GM21723 (cell line): ENCODE data around the gene KRAS.

ENCODE experiments used
- ATAC-seq: cut with Tn5 transposase; IDR thresholded peaks from one replicate; pipeline ENCODE4 v1.9.1; 2021; ENCODE audit warnings: mild to moderate bottlenecking, moderate library complexity; ENCODE audit not compliant: unreplicated experiment

KRAS gene

DNA sequence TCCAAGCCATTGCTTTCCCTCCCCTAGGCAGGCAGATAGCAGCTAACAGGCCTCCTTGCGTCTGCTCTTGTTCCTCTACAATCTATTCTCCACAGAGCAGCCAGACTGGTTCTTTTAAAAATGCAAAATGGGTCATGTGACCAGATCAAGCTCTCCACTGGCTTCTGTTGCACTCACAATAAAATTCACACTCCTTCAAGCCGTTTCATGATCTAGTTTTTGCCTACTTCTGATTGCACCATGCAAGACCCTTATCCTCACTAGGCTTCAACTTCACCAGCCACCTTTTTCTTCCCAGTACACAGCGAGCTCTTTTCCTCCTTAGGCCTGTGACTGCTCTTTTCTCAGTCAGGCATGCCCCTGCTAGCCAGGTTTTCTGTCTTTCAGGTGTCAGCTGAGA is 6.1 kb upstream of the KRAS start:
- ATAC-seq, result no peak

DNA sequence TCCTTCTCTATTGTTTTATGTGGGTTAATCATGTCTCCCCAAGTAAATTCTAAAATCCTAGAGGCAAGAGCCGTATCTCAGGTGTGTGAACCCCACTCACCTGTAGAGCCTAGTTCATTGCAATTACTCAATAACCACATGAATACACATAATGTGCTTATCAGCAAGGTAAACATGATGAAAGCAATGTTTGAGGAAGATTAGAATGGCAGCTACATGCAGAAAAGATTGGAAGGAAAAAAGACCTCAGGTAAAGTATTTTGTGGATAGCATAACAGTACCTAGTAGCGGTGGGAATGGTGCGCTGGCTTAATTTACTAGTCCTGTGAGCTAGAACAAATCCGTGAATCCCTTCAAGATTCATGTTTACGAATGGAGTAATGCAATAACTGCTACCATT is 5.3 kb upstream of the KRAS start:
- no peak for ATAC-seq

DNA sequence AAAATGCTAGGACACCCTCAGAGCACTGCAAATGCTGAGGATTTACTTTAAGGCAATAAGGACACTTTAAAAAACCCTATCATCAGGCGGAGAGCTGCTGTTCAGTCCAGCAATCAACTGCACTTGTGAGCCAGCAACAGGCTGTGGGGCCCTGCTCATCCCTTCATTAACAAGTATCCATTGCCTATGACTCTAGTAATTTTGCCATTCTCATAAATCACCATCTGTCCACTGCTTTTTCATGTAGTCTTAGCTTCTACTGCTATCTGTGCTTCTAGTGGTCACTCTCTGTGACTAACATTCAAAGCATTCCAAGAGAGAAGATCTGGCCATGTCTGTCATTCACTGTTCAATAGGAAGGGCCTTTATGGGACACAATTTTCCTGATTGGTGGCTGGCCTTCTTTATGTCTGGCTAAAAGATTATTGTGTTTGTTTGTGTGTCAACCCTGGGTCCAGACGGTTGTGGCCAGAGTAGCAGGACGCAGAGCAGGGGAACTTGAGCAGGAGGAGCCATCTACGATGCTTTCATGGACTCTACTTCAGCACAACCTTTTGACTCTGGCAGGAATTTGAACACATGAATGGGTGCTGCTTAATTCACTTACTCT is 3.6 kb upstream of the KRAS start:
- no peak for ATAC-seq

DNA sequence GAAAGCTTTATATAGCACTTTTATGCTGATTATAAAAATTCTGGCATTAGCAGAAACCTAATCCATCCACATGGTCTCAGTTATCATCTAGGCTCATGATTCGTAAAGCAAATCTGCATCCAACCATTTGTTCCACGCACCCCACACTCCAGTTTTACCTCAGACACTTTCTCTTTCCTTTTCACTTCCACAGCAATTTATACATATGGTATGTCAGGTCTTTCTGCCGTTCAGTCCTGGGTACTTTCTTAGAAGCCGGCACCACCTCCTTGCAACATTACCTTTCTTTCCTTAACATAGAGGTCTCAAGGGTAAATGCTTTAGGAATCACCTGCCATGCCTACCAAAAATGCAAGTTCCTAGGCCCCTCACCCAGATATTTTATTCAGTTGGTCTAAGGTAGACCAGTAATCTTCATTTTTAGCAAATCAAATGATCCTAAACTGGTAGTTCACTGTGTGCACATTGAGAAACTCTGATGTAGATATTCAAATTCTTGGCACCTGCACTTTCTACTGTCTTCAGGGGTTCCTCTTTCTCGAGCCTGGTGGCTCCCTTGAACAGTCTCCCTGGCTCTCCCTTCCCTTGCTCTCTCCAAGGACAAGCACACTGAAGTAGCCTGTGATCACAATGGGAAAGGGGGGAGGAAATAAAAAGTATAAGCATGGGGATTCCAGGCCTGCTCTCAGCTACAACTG is 2.8 kb upstream of the KRAS start:
- no peak for ATAC-seq

DNA sequence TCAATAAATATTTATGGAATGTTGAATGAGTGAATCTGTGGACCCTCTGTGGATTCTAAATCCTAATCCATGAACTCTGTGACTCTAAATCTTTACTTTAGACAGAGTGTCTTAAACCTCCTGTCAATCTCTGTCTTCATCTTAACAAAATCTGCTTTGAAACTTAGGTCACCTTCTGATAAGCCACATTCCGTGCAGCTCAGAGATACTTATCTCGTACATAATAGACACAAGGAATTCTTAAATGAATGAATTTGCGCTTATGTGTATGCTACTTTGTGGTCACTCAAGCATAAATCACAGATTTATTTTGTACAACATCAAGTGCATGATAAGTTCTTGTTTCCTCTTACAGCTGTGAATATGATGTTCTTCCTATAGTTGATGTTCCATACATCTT is 2.2 kb upstream of the KRAS start:
- no peak for ATAC-seq

DNA sequence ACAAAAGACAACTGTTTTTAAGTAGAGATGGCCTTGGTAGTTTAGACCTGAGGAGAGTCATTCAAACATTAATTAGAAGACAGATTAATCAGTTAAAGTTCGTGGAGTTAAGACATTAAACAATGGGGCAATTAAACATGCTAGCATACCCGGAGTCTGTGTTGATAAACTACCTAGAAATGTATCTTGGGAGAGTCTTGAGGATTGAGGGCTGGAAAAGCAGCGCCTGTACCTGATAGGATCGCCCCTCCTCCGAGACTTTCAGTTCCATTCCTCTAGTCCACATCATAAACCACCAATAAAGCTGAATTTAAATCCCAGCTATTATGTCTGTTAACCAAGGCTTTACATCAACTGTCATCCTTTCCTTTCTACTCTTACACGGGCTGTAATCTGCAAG is 1.0 kb upstream of the KRAS start:
- no peak for ATAC-seq

DNA sequence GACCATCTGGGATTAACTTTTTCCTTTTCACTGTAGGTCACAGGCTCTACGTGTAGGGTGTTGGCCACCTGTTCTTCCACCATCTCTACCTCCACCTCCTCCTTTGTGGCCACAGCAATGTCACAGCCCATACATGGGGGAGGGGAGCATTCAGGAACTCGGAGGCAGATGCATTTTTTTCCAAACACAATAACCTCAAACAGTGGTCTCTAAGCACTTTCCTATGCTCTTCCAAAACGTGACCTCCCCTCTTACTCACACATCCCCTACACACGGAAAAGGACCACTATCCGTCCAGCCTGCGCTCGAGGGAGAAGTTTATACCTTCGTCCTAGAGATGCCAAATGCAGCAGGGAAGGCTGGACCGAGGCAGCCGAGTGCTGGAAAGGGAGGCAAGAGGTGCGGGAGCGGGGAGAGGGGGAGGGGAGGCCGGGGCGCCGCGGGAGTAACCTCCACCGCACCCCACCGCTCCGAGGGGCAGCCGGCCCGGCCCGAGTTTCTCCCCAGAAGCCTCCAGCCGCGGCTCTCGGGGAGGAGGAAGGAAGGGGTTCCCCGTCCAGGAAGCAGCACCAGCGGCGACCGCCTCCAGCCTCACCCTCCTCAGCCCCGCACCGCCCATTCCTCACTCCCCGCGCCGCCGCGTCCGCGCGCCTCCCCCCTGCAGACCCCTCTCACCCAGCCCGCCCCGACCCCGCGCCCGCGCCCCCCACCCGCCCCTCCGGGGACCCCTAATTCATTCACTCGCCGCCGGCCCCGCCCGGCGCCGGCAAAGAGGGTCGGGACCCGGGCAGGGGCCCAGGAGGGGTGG is 594 bp downstream of the KRAS start:
- ATAC-seq, result peak; percentile 39

DNA sequence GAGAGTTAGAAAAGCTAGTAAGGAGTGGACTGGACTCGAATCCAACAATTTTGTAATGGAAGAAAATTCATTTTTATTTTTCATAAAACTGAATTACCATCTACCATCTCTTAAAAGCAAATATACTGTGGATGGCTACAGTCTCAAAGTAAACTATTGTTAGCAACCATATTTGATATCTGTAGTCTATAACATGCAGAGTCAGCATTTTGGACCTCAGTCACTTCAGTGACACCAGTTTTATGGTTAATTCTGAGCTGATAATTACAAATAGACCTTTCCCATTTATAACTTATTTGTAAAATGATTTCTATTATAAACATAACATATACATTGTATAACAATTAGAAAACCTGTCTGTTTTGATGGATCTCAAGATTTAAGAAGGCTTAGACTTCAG is 2.0 kb downstream of the KRAS start:
- ATAC-seq, result no peak

DNA sequence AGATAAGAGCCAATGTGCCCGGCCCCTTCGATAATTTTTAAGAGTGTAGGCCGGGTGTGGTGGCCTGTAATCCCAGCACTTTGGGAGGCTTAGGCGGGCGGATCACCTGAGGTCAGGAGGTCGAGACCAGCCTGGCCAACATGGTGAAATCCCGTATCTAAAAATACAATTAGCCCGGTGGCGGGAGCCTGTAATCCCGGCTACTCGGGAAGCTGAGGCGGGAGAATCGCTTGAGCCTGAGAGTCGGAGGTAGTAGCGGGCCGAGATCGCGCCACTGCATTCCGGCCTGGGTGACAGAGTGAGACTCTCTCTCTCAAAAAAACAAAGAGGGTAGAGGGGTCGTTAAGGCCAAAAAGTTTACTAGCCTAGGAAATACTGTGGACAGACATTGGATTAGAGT is 2.6 kb downstream of the KRAS start:
- ATAC-seq, result no peak

DNA sequence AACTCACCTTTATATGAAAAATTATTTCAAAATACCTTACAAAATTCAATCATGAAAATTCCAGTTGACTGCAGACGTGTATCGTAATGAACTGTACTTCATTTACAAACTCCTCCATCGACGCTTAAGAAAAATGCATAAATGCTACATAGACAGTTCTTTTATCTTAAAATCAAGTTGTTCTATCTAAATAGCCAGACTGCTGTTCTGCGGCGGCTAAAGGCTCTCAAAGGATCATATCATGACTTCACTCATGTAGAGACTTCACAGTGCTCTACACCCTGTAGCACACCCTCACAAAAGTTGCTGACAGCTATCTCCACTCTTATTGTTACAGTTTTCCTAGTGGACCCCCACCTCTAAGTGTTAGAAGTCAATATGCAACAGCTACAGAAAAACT is 5.2 kb downstream of the KRAS start:
- ATAC-seq, result no peak

DNA sequence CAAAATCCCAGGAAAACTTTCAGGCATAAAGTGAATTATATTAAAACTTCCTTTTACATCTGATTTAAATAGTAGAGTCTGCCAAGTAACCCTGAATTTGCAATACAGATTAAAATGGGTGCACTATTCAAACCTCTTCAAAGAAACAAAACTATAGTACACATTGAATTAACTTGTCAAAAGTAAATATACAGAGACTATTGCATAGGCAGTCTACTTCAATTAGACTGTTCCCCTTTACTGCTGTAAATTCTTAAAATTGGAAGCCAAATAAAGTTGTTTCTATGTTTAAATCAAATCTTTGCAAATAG is 7.1 kb downstream of the KRAS start:
- no peak for ATAC-seq

DNA sequence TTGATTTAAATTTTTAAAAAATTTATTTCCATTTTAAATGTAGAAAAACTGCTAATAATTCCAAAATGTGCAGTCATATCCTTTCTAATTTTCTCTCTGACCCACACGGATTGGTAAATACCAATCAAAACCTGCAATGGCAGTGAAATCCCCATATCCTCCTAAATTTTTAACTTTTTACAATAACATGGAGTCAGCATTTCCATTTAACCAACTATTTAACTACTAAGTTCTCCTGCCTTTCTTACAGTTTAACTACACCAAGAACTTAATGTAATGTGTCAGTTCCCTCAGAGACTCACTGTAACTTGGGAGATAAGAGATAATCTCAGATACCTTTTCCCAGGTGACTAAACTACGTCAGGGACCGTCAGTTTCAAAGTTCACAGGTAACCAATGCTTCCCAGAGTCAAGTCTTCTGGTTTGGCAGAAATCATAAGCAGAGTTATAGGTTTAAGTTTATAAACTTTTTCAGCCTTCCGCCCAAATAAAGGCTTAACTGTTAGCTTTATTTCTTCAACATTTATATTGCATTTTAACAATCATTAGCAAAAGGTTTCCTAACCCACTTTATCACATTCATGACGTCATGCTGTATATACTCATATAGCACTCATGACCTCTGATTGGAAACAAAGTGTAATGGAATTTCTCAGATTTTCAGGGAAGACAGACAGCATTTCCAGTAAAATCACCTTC is 7.6 kb downstream of the KRAS start:
- ATAC-seq, result no peak

DNA sequence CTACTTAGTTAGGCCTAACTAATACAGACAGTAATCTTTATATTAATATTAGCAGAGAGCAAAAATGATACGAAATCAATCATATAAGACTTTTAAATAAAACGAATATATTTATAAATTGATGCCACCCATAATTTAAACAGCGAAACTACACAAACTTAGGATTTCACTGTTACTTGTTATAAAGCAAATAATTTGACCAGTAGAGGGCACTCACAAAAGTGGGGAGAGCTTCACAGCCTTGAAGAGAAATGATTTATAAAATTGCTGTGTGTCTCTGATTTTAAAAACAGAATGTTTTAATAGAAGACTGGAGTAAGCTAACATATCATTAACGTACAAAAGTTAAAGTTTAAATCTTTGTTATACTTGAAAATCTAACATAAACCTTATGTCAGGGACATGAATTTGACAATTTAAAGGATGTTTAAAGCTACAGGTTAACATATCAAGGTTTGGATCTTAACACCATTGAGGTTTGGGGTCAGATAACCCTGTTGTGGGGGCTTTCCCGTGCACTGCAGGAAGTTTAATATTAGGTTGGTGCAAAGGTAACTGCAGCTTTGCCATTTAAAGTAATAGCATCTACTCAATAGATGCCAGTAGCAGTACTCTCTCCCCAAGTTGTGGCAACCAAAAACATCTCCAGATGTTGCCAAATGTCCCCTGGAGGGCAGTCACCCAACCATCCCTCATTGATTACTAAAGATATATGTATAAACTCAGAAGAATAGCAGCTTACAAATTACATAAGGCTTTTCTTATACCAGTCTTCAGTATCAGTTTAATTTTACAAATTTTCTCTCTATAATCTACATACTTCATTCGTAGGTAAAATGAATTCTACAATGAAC is 9.3 kb downstream of the KRAS start:
- no peak for ATAC-seq

DNA sequence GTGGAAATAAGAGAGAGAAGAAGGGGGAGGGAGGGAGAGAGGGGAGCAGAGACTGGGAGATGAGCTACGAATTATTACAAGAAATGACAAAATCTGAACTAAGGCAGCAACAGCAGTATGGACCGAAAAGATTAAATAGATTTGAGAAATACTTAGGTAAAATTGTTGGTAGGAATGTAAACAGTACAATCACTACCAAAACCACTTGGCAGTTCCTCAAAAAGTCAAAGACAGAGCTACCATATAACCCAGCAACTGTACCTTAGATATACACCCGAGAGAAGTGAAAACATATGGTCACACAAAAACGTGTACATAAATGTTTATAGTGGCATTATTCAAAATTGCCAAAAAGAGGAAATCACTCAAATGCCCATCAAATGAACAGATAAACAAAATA is 14.1 kb downstream of the KRAS start:
- no peak for ATAC-seq

DNA sequence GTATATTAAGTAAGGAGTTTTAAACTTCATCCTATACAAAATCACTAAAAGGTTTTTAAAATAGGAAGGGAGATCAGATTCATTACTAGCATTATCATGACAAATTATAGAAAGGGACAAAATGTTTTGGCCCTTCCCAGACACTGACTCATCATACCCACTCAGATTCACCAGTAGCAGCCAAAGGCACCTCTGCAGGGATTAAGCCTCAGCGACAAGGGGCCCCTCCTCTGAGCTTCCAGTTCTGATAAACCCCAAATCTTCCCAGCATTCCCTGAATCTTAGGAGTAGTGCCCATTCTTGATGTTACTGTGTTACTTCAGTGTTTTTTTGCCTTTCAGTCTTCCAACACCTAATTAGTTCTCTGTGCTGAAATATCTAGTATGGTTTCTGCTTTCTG is 14.5 kb downstream of the KRAS start:
- no peak for ATAC-seq

DNA sequence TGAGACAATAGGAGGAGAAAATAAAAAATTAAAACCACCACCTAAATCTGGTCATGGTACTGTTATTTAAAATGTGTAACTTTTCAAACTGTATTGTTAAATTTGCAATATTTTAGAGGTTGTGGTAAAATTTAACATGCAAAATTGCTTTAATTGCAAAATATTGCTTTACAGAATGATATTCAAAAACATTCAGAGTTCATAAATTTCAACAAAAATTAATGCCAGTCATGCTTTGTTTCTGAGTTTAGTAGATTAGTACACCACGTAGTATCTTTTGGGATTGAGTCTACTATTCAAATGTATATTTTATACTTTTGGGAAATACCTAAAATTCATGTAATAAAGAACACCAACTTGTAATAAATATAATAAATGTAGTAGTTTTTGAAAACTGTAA is 37.4 kb downstream of the KRAS start:
- no peak for ATAC-seq

DNA sequence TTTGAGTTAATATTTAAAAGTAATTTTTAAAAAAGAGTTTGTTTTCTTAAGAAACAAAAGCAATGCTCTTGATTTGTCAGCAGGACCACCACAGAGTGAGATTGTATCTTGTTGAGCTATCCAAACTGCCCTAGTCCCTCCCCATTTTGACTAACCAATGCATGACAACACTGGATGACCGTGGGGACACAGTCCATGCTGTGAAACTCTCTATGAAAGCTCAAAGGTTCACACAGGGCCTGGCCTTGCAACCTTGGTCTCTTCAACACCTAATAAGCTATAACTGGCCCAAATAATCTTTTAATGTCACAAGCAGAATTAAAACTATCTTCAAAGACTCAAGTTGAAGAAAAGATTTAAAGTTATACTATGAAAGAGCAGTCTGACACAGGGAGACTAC is 42.2 kb downstream of the KRAS start:
- no peak for ATAC-seq

DNA sequence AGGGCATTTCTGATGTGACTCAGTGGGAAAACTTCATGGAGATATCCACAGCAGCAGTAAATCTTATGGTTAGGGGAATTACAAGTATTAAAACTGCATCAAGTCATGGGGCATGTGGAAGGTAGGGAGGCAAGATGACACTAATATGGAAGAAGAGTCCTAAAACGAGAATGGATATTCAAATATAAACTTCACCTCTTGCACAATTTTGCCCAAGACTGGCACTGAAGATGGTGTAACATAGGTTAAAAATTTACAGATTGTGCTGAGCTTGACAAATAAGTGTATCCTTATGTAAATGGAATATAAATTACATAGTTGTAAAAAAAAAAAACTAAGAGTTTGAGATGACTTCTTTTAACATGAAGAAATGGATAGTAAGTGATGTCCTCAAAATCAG is 42.9 kb downstream of the KRAS start:
- no peak for ATAC-seq

DNA sequence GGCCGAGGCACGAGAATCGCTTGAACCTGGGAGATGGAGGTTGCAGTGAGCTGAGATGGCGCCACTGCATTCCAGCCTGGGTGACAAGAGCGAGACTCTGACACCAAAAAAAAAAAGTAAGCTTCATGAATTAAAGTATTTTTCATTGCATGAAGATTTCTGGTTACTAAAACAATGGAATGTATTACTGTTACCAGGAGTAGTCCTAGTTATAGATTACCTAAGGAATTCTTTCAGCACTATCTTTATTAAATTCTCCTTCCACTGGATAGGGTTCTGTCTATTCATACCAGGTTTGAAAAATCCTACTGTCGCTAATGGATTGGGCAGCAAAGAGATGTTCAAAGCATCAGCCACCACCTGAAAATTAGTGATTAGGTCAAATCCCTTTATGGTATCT is 43.3 kb downstream of the KRAS start:
- ATAC-seq, result no peak

DNA sequence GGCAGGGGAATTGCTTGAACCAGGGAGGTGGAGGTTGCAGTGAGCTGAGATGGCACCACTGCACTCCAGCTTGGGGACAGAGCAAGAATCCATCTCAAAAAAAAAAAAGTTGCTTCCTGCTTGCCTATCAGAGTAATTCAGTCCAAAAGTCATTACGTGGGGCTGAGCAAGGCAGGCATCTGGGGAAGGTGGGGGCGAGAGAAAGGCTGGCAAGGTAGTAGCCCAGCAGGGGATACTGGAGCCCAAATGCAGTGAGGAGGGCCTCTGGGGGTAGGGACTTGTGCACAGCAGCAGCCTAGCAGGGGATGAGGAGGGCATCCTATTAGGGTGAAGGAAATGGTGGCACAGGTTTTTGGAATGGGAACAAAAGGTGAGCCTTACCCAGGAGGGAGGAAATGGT is 48.6 kb downstream of the KRAS start:
- ATAC-seq, result no peak

DNA sequence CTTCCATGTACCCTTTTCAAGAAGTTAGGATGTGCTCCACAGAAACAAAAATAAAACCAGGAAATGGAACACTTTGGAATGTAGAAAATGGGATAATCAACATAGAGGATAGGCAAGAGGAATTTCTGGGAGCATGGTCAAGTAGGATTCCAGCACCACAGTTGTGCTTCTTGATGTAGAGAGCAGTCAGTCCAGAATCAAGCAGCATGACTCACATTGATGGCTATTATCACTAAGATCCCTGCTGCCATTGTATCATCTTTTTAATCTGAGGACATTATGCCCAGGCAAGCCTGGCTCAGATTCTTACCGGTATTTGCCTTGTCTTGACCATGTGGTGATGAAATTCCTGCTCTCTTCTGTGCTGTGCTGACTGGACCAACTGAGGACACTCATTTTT is 50.0 kb downstream of the KRAS start:
- ATAC-seq, result no peak
